Measurements from ENCODE around the gene HMGCL.
"Not testable (repeated sequence)": the region's sequence is repeated elsewhere in the genome, so short reads cannot be mapped to it uniquely, and the experiment has no call there.

The HMGCL gene

DNA sequence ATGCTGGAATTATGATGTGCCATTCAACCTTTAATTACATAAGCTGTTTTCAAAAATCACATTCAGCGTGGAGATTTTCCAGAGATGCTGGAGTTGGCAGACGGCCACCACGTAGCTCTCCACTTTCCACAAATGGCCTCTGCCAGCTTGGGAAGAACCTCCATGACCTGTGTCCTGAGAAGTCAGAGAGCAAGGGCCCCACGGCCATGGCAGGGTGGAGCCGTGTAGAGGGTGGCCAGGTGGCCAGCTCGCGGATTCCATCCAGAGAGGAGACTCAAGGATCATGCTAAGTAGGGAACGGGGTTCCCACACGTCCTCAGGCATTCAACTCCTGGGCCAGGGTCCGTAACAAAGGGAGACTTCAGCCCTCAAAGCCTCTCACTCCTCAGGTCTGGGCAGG lies 23.4 kb downstream of the HMGCL start:
- DNase-seq (ENCODE audit: insufficient read length) (no peak), FAIRE-seq (no peak)
- no peak for TF ChIP-seq POLR2AphosphoS5 (IDR thresholded peaks at IDR 0.05; ENCODE audit: low read depth, low read length)
- no peak for TF ChIP-seq TAF1 (IDR thresholded peaks at IDR 0.05; ENCODE audit: borderline replicate concordance, low read depth, low read length)

DNA sequence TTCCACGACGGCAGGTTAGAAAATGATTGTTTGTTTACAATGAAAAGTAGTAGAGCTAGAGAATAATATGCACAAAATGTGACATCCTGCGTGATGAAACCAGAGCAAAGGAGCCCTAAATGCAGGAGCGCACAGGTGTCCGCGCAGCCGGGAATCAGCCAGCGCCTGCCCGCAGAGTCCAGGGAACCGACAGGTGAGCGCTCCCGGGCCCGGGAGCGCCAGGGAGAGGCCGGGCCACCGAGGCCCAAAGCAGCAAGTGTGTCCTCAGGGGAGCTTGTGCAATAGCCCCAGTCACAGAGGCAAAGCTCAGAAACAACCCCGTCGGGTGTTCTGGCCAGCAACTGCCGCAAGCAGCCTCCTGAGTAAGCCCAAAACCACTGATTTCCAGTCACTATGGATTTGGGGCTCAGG lies 23.9 kb downstream of the HMGCL start:
- FAIRE-seq = no peak
- TF ChIP-seq TAF1 (IDR thresholded peaks at IDR 0.05; ENCODE audit: borderline replicate concordance, low read depth, low read length) (no peak), POLR2AphosphoS5 (IDR thresholded peaks at IDR 0.05; ENCODE audit: low read depth, low read length) (no peak), POLR2A (IDR thresholded peaks at IDR 0.05; ENCODE audit: low read depth, low read length) (no peak)

GRCh38 chr1:23800400-23801337 lies 24.6 kb downstream of the HMGCL start, which contains the start of gene GALE:
Gene GALE, minus strand, starts transcription at chr1:23800754. Its CDS starts 1,747 bp downstream, at chr1:23799007.
- FAIRE-seq = peak; percentile 99
- TF ChIP-seq POLR2AphosphoS5 (IDR thresholded peaks at IDR 0.05; ENCODE audit: low read depth, low read length) (peak; percentile 81), POLR2A (IDR thresholded peaks at IDR 0.05; ENCODE audit: low read depth, low read length) (peak; percentile 69), TAF1 (IDR thresholded peaks at IDR 0.05; ENCODE audit: borderline replicate concordance, low read depth, low read length) (peak; percentile 61)
- DNase-seq (ENCODE audit: insufficient read length) = peak; percentile 99

More for the DNA sequence above, 23.9 kb downstream of the HMGCL start:
- no peak for DNase-seq (ENCODE audit: insufficient read length)

DNA sequence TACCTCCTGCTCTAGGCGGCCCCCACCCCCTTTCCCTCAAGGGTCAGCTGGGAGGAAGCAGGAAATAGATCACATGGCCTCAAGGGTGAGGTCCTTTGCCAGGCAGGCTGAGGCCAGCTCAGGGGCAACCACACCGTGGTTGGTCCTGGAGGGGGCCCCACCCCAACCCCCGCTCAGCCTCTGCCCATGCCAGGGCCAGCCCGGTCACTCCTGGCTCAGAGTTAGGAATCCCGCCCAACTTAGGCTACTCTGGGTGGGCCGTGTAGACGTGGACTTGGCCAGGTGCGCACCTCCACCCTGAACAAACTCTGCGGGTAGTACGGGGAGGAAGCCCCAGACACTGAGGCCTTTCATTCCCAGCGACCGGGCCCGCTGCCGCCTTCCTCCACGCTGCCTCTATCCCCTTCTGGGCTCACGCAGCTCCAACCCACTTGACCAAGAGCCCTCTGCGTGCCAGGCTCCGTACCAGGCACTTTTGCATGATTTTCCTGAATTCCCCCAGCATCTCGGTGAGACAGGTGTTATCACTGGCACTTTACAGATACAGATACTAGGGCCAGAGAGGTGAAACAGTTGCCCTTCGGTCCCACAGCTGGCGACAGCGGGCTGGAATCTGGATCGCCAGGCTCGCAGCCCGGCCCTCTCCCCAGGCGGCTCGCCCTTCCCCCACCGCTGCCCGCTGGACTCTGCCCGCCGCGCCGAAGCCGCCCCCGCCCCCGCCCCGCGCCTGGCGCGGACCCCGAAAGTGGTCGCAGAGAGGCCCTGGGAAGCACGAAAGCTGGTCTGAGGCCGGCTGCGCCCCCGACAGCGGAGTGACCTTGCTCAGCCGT lies 25.4 kb downstream of the HMGCL start:
- FAIRE-seq = peak; percentile 85
- DNase-seq (ENCODE audit: insufficient read length) = peak; percentile 51
- TF ChIP-seq POLR2A (IDR thresholded peaks at IDR 0.05; ENCODE audit: low read depth, low read length) (peak; percentile 53), POLR2AphosphoS5 (IDR thresholded peaks at IDR 0.05; ENCODE audit: low read depth, low read length) (no peak)

DNA sequence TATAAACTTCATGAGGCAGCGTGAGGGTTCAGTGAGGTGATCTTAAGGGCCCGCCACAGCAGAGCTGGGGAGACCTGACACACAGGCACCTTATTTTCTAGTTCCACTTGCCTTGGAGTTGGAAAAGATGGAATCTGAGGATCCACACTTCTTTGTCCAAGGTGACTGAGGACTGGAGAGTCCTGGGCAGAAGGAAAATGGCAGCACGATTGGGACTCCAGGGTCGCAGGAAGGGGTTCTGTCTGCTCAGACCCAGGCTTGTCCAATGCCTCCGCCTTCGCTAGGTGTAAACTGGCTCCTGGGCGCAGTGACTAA lies 26.0 kb downstream of the HMGCL start:
- FAIRE-seq = no peak
- TF ChIP-seq TAF1 (IDR thresholded peaks at IDR 0.05; ENCODE audit: borderline replicate concordance, low read depth, low read length) = no peak
- TF ChIP-seq POLR2A (IDR thresholded peaks at IDR 0.05; ENCODE audit: low read depth, low read length) = no peak
- TF ChIP-seq POLR2AphosphoS5 (IDR thresholded peaks at IDR 0.05; ENCODE audit: low read depth, low read length) = no peak
- DNase-seq (ENCODE audit: insufficient read length) = no peak

DNA sequence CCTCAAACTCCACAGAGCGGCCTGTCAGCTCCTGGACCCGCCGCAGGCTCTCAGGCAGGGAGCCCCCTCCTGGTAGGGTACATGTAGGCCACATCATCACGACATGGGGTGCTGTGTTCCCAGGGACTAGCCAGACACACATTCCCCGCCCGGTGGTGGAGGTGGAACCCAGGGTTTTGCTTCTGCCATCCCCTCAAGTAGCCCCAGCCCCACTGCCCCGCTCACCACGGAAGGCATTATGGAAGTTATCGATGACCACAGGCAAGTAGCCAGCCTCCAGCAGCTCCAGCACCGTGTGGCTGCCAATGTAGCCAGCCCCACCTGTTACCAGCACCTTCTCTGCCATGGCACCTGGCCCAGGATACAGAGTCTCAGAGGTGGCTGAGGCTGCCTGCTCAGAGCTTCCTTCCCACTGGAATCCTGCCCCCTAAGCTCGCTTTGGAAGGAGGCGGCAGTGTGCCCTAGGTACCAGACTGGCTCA lies 26.5 kb downstream of the HMGCL start:
- TF ChIP-seq POLR2AphosphoS5 (IDR thresholded peaks at IDR 0.05; ENCODE audit: low read depth, low read length) = no peak
- no peak for TF ChIP-seq POLR2A (IDR thresholded peaks at IDR 0.05; ENCODE audit: low read depth, low read length)
- TF ChIP-seq TAF1 (IDR thresholded peaks at IDR 0.05; ENCODE audit: borderline replicate concordance, low read depth, low read length) = no peak
- DNase-seq (ENCODE audit: insufficient read length) (no peak), FAIRE-seq (no peak)

DNA sequence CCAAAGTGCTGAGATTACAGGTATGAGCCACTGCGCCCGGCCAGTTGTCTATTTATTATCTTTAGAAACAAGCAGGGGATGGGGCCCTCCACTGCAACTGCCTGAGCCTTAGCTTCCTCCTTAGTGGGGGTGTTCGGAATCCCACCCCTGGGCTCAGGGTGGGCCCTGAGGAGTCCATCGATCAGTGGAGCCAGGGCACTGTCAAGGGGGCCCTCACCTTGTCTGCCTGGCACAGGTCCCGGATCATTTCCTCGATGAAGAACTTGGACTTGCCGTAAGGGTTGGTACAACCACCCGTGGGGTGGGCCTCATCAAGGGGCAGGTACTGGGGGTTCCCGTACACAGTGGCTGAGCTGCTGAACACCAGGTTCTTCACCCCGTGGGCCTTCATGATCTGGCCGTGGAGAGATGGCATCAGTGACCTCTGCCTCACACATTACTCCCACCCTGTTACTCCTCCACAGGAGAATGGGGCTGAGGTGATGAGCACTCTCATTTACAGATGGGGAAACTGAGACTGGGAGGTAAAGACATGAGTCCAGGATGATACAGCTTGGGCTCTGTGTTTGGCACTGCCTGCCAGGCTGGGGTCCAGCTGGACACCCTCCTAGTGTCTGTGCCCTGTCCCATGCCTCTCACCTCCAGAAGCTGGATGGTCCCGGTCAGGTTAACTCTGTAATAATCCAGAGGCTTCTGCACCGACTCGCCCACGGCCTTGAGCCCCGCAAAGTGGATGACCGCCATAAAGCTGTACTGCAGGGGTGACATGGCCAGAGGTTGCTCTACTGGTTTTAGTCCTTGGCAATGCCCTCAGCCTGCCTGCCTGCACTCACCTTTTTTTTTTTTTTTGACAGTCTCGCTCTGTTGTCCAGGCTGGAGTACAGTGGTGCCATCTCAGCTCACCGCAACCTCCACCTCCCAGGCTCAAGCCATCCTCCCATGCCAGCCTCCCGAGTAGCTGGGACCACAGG lies 27.5 kb downstream of the HMGCL start:
- TF ChIP-seq TAF1 (IDR thresholded peaks at IDR 0.05; ENCODE audit: borderline replicate concordance, low read depth, low read length) (no peak), POLR2AphosphoS5 (IDR thresholded peaks at IDR 0.05; ENCODE audit: low read depth, low read length) (peak; percentile 23; the same call in 1 of the 2 replicates)
- FAIRE-seq (no peak), DNase-seq (ENCODE audit: insufficient read length) (no peak)

- no peak for DNase-seq (ENCODE audit: insufficient read length)
- TF ChIP-seq POLR2A (IDR thresholded peaks at IDR 0.05; ENCODE audit: low read depth, low read length) = no peak
- TF ChIP-seq POLR2AphosphoS5 (IDR thresholded peaks at IDR 0.05; ENCODE audit: low read depth, low read length) = no peak
- TF ChIP-seq TAF1 (IDR thresholded peaks at IDR 0.05; ENCODE audit: borderline replicate concordance, low read depth, low read length) = no peak
- FAIRE-seq = no peak
These were observed 28.6 kb downstream of the HMGCL start for GRCh38 chr1:23796466-23797271.

DNA sequence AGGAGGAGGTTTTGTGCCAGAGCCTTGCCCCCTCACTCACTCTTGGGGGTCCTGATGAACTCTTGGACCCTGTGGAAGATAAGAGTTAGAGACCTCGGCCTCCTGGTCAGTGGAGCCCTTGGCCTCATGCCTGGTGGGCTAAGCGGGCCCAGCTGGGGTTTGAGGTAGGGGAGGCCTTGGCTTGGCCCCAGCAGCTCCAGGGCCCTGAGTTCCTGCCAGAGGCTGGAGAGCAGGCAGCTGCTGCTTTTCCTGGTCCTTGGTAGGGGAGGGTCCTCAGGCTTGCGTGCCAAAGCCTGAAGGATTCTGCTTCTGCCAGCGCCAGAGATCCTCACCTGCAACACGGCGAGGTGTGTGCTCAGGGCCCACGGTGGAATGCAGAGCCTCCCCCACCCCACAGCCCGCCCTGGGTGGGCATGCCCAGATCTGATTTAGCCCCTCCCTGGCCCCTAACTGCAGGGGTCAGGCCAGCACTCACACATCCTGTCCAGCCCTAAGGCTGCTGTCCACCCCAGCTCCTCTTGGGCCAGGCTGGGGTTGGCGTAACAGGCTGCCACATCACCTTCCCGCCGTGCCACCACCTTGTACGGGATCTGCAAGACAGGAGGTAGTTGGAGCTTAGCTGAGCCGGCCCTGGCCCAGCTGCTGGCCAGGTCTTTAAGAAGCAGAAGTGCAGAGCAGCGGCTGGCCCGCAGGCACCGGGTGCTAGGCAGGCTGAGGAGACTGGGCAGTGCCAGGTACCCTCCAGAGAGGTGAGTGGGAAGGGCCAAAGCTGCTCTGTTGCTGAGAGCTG lies 29.4 kb downstream of the HMGCL start:
- TF ChIP-seq POLR2AphosphoS5 (IDR thresholded peaks at IDR 0.05; ENCODE audit: low read depth, low read length) = no peak
- TF ChIP-seq POLR2A (IDR thresholded peaks at IDR 0.05; ENCODE audit: low read depth, low read length) = no peak
- TF ChIP-seq TAF1 (IDR thresholded peaks at IDR 0.05; ENCODE audit: borderline replicate concordance, low read depth, low read length) = no peak
- no peak for DNase-seq (ENCODE audit: insufficient read length)
- FAIRE-seq = no peak

DNA sequence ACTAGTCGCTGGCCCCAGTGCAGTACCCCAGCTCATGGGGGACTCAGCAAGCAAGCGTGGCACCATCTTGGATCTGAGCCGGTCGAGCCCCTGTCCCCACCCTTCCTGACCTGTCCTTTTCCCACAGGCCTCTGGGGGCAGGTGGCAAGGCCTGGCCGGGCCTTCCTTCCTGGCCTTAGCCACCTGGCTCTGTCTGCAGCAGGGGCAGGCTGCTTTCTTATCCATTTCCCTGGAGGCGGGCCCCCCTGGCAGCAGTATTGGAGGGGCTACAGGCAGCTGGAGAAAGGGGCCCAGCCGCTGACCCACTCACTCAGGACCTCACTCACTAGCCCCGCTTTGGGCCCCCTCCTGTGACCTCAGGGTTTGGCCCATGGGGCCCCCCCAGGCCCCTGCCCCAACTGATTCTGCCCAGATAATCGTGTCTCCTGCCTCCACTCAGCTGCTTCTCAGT lies 30.5 kb downstream of the HMGCL start:
- DNase-seq (ENCODE audit: insufficient read length); FAIRE-seq: not testable (repeated sequence)

All from GM12892 (cell line).